AG09309 (cell line): ENCODE results near the gene NAV2.

Experiments
- DNase-seq: peaks from one replicate; pipeline ENCODE4 v3.0.0-alpha.2; 2010; ENCODE audit warnings: low read depth
- H3K4me3 ChIP-seq: 2 replicates; pipeline ENCODE4 v1.5.1; 2011; ENCODE audit warnings: mild to moderate bottlenecking, low read depth, low read length, moderate library complexity; ENCODE audit not compliant: control insufficient read depth
- CTCF ChIP-seq: IDR thresholded peaks from 2 replicates; pipeline ENCODE4 v1.5.1; 2011; ENCODE audit warnings: mild to moderate bottlenecking, low read depth, low read length, inconsistent platforms; ENCODE audit not compliant: insufficient read depth, control insufficient read depth; ENCODE audit errors: missing control alignments

Gene NAV2

GRCh38 chr11:19864141-19865140, 151.8 kb downstream of the NAV2 start:
- no peak for TF ChIP-seq CTCF
- DNase-seq, result no peak
- H3K4me3 ChIP-seq, result no peak overlapping the region

- no peak overlapping the region for H3K4me3 ChIP-seq
- no peak for TF ChIP-seq CTCF
- no peak for DNase-seq
Measured at GRCh38 chr11:19866037-19866436, 153.4 kb downstream of the NAV2 start.

GRCh38 chr11:19866521-19866920, 153.9 kb downstream of the NAV2 start:
- no peak for DNase-seq
- no peak overlapping the region for H3K4me3 ChIP-seq
- TF ChIP-seq CTCF, result no peak

- no peak for DNase-seq
- H3K4me3 ChIP-seq, result no peak overlapping the region
- no peak for TF ChIP-seq CTCF
Measured at GRCh38 chr11:19867064-19867463, 154.4 kb downstream of the NAV2 start.

- TF ChIP-seq CTCF, result no peak
- no peak overlapping the region for H3K4me3 ChIP-seq
- peak; percentile 81 for DNase-seq
Measured at GRCh38 chr11:19868281-19868821, 155.7 kb downstream of the NAV2 start.

- TF ChIP-seq CTCF, result no peak
- DNase-seq, result no peak
- no peak overlapping the region for H3K4me3 ChIP-seq
Measured at GRCh38 chr11:19868871-19869270, 156.2 kb downstream of the NAV2 start.
